HG03521 (cell line): ENCODE results near the gene MYO7A.

Experiments
- ATAC-seq: cut with Tn5 transposase; IDR thresholded peaks from one replicate; pipeline ENCODE4 v1.9.1; 2021; ENCODE audit warnings: mild to moderate bottlenecking, moderate library complexity; ENCODE audit not compliant: unreplicated experiment

MYO7A gene

GRCh38 chr11:77262803-77263202 lies 134.8 kb downstream of the MYO7A start:
- ATAC-seq = no peak
